SK-N-SH treated with all-trans-retinoic acid at 6 μM for 48 hours (cell line): Measurements from ENCODE around the gene HSPG2.

Source experiments
- ATAC-seq: fragments of 200-7000 bp; cut with Tn5 transposase; 3 replicates; pipeline ENCODE4 v1.9.1; 2020; ENCODE audit warnings: mild to moderate bottlenecking, moderate library complexity
- ARNTL ChIP-seq: fragments of 450-650 bp; formaldehyde crosslinking; IDR thresholded peaks from 2 replicates; pipeline ENCODE4 v1.5.0; 2020; ENCODE audit warnings: low read depth, mild to moderate bottlenecking, moderate library complexity, borderline replicate concordance
- BACH2 ChIP-seq: fragments of 250-450 bp; sonication (Bioruptor Pico); IDR thresholded peaks from 2 replicates; pipeline ENCODE4 v1.9.0; 2021; ENCODE audit warnings: mild to moderate bottlenecking, borderline replicate concordance
- CSDC2 ChIP-seq: fragments of 250-450 bp; sonication (Bioruptor Pico); IDR thresholded peaks from 2 replicates; pipeline ENCODE4 v1.5.0; 2020; ENCODE audit warnings: mild to moderate bottlenecking, moderate library complexity
- CSRNP3 ChIP-seq: fragments of 250-450 bp; sonication (Bioruptor Pico); IDR thresholded peaks from 2 replicates; pipeline ENCODE4 v1.5.1; 2021; ENCODE audit warnings: mild to moderate bottlenecking, moderate library complexity
- ESRRG ChIP-seq: fragments of 250-450 bp; sonication (Bioruptor Pico); IDR thresholded peaks from 2 replicates; pipeline ENCODE4 v1.6.1; 2021; ENCODE audit warnings: mild to moderate bottlenecking
- GLIS3 ChIP-seq: fragments of 250-450 bp; sonication (Bioruptor Pico); IDR thresholded peaks from 2 replicates; pipeline ENCODE4 v1.5.0; 2020; ENCODE audit warnings: mild to moderate bottlenecking, moderate library complexity
- ISL1 ChIP-seq: fragments of 250-450 bp; sonication (Bioruptor Pico); IDR thresholded peaks from 2 replicates; pipeline ENCODE4 v2.1.2; 2022; ENCODE audit warnings: mild to moderate bottlenecking, moderate library complexity
- OSR1 ChIP-seq: fragments of 250-450 bp; sonication (Bioruptor Pico); IDR thresholded peaks from 2 replicates; pipeline ENCODE4 v1.8.0; 2022; ENCODE audit warnings: moderate library complexity, mild to moderate bottlenecking, inconsistent platforms
- PATZ1 ChIP-seq: fragments of 250-450 bp; sonication (Bioruptor Pico); IDR thresholded peaks from 2 replicates; pipeline ENCODE4 v1.8.0; 2020; ENCODE audit warnings: mild to moderate bottlenecking, moderate library complexity, borderline replicate concordance
- POU6F1 ChIP-seq: fragments of 250-450 bp; sonication (Bioruptor Pico); IDR thresholded peaks from 2 replicates; pipeline ENCODE4 v1.8.0; 2021; ENCODE audit warnings: low read depth, mild to moderate bottlenecking, moderate library complexity, borderline replicate concordance
- PPARA ChIP-seq: fragments of 250-450 bp; sonication (Bioruptor Pico); IDR thresholded peaks from 2 replicates; pipeline ENCODE4 v1.5.0; 2020; ENCODE audit warnings: mild to moderate bottlenecking, borderline replicate concordance
- SNAI2 ChIP-seq: fragments of 250-450 bp; sonication (Bioruptor Pico); IDR thresholded peaks from 2 replicates; pipeline ENCODE4 v1.5.0; 2020; ENCODE audit warnings: mild to moderate bottlenecking, moderate library complexity
- TCF4 ChIP-seq: fragments of 250-450 bp; sonication (Bioruptor Pico); IDR thresholded peaks from 2 replicates; pipeline ENCODE4 v1.8.0; 2021; ENCODE audit warnings: mild to moderate bottlenecking, moderate library complexity, borderline replicate concordance
- TOX ChIP-seq: fragments of 250-450 bp; sonication (Bioruptor Pico); IDR thresholded peaks from 2 replicates; pipeline ENCODE4 v1.8.0; 2021; ENCODE audit warnings: mild to moderate bottlenecking, moderate library complexity, borderline replicate concordance
- TSHZ2 ChIP-seq: fragments of 250-450 bp; sonication (Bioruptor Pico); IDR thresholded peaks from 2 replicates; pipeline ENCODE4 v1.5.0; 2020; ENCODE audit warnings: mild to moderate bottlenecking, moderate library complexity
- ZC3H10 ChIP-seq: fragments of 250-450 bp; sonication (Bioruptor Pico); IDR thresholded peaks from 2 replicates; pipeline ENCODE4 v1.5.1; 2021; ENCODE audit warnings: mild to moderate bottlenecking, moderate library complexity
- ZFP3 ChIP-seq: fragments of 250-450 bp; sonication (Bioruptor Pico); IDR thresholded peaks from 2 replicates; pipeline ENCODE4 v1.5.0; 2020; ENCODE audit warnings: mild to moderate bottlenecking, moderate library complexity
- ZFP30 ChIP-seq: fragments of 450-650 bp; formaldehyde crosslinking; IDR thresholded peaks from 2 replicates; pipeline ENCODE4 v1.5.0; 2022; ENCODE audit warnings: mild to moderate bottlenecking, moderate library complexity
- ZNF565 ChIP-seq: fragments of 450-650 bp; formaldehyde crosslinking; conservative IDR thresholded peaks from 2 replicates; pipeline ENCODE4 v1.5.0; 2020; ENCODE audit warnings: low read depth, mild to moderate bottlenecking, moderate library complexity
- TF ChIP-seq, protein P1 (sequence below): fragments of 250-450 bp; sonication (Bioruptor Pico); IDR thresholded peaks from 2 replicates; pipeline ENCODE4 v1.5.1; 2020; ENCODE audit warnings: low read depth, mild to moderate bottlenecking, moderate library complexity

Gene HSPG2

DNA sequence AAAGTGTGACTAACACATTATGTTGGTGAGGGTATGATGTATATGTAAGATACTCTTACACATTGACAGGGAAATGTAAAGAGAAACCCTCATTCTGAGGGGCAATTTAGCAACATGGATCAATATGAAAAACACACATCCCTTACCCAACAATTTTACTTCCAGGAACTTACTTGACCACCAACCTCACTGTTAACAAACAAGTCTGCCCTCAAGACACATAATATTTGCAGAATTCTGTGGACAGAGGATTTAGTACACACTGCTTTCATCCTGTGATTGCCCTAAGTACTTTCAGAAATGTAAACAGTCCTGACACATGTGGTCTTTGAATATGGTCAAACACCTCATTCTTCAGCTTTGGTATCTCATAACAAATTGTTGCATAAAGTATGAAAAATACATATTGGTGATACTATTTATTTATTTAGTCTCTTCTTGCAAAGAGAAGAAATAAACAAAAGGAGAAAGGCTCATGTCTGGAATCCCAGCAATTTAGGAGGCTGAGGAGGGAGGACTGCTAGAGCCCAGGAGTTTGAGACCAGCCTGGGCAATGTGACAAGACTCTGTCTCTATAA lies 161.0 kb downstream of the HSPG2 start:
- no peak for TF ChIP-seq OSR1
- TF ChIP-seq BACH2 (CRISPR knock-in tag): no peak
- TF ChIP-seq PATZ1: no peak
- TF ChIP-seq TOX (CRISPR knock-in tag): no peak
- no peak for TF ChIP-seq CSDC2
- no peak for TF ChIP-seq ESRRG
- TF ChIP-seq ZFP30: no peak
- TF ChIP-seq TCF4: no peak
- no peak for TF ChIP-seq PPARA (CRISPR knock-in tag)
- ATAC-seq: no peak

GRCh38 chr1:21775550-21775914 lies 161.6 kb downstream of the HSPG2 start:
- TF ChIP-seq GLIS3 (CRISPR knock-in tag) (no peak), POU6F1 (no peak), OSR1 (no peak), TOX (CRISPR knock-in tag) (no peak), ZC3H10 (CRISPR knock-in tag) (no peak), SNAI2 (no peak), ARNTL (no peak), ESRRG (no peak), ZNF565 (CRISPR knock-in tag) (no peak), CSRNP3 (no peak), PATZ1 (no peak), CSDC2 (no peak), ZFP30 (no peak), PPARA (CRISPR knock-in tag) (no peak)
- TF ChIP-seq, protein P1, sequence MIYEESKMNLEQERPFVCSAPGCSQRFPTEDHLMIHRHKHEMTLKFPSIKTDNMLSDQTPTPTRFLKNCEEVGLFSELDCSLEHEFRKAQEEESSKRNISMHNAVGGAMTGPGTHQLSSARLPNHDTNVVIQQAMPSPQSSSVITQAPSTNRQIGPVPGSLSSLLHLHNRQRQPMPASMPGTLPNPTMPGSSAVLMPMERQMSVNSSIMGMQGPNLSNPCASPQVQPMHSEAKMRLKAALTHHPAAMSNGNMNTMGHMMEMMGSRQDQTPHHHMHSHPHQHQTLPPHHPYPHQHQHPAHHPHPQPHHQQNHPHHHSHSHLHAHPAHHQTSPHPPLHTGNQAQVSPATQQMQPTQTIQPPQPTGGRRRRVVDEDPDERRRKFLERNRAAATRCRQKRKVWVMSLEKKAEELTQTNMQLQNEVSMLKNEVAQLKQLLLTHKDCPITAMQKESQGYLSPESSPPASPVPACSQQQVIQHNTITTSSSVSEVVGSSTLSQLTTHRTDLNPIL (CRISPR knock-in tag): no peak

DNA sequence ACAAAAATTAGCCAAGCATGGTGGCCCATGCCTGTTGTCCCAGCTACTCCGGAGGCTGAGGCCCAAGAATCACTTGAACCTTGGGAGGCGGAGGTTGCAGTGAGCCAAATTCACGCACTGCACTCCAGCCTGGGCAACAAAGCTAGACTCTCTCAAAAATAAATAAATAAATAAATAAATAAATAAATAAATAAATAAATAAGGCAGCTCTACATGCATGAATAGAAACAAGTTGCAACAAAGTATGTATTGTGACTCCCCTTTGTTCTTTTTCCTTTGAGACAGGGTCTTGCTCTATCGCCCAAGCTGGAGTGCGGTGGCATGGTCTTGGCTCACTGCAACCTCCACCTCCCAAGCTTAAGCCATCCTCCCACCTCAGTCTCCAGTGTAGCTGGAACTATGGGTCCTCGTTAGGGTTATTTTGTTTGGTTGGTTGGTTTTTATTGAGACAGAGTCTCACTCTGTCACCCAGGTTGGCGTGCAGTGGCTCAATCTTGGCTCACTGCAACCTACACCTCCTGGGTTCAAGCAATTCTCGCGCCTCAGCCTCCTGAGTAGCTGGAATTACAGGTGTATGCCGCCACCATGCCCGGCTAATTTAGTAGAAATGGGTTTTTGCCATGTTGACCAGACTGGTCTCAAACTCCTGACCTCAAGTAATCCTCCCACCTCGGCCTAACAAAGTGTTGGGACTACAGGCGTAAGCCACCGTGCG lies 162.1 kb downstream of the HSPG2 start:
- no peak for ATAC-seq
- no peak for TF ChIP-seq PPARA (CRISPR knock-in tag)
- TF ChIP-seq ZFP3 (CRISPR knock-in tag): no peak
- TF ChIP-seq ARNTL: no peak
- TF ChIP-seq ISL1 (CRISPR knock-in tag): no peak
- TF ChIP-seq, protein P1 (CRISPR knock-in tag): no peak
- TF ChIP-seq TOX (CRISPR knock-in tag): no peak
- TF ChIP-seq CSRNP3: no peak
- TF ChIP-seq TSHZ2 (CRISPR knock-in tag): no peak
- no peak for TF ChIP-seq ZNF565 (CRISPR knock-in tag)
- no peak for TF ChIP-seq GLIS3 (CRISPR knock-in tag)
- no peak for TF ChIP-seq POU6F1

More at GRCh38 chr1:21775550-21775914, 161.6 kb downstream of the HSPG2 start:
- no peak for ATAC-seq
